ENCODE data around the gene DENND6A.

DENND6A gene

DNA sequence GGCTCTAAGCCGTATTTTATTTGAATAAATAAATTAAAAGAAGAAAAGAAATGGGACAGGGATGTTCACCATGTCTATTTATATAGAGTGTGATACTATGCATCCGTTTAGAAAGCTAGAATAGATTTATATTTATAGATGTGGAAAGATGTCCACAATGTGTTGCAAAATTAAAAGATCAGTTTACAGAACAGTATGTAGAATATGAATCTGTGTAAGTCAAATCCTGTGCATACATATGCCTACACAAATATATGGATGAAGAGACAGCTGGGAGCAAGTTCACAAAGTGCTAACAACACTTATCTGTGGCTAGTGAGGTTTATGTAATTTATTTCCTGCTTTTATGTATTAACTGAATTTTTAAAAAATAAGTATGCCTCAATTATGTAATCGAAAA, 37.8 kb upstream of the DENND6A start:
- H3K4me3 ChIP-seq (ENCODE audit: low read depth, low read length): no peak overlapping the region
- TF ChIP-seq, protein P1, sequence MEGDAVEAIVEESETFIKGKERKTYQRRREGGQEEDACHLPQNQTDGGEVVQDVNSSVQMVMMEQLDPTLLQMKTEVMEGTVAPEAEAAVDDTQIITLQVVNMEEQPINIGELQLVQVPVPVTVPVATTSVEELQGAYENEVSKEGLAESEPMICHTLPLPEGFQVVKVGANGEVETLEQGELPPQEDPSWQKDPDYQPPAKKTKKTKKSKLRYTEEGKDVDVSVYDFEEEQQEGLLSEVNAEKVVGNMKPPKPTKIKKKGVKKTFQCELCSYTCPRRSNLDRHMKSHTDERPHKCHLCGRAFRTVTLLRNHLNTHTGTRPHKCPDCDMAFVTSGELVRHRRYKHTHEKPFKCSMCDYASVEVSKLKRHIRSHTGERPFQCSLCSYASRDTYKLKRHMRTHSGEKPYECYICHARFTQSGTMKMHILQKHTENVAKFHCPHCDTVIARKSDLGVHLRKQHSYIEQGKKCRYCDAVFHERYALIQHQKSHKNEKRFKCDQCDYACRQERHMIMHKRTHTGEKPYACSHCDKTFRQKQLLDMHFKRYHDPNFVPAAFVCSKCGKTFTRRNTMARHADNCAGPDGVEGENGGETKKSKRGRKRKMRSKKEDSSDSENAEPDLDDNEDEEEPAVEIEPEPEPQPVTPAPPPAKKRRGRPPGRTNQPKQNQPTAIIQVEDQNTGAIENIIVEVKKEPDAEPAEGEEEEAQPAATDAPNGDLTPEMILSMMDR (IDR thresholded peaks at IDR 0.05; ENCODE audit: borderline replicate concordance, insufficient read depth, low read depth, low read length): no peak

DNA sequence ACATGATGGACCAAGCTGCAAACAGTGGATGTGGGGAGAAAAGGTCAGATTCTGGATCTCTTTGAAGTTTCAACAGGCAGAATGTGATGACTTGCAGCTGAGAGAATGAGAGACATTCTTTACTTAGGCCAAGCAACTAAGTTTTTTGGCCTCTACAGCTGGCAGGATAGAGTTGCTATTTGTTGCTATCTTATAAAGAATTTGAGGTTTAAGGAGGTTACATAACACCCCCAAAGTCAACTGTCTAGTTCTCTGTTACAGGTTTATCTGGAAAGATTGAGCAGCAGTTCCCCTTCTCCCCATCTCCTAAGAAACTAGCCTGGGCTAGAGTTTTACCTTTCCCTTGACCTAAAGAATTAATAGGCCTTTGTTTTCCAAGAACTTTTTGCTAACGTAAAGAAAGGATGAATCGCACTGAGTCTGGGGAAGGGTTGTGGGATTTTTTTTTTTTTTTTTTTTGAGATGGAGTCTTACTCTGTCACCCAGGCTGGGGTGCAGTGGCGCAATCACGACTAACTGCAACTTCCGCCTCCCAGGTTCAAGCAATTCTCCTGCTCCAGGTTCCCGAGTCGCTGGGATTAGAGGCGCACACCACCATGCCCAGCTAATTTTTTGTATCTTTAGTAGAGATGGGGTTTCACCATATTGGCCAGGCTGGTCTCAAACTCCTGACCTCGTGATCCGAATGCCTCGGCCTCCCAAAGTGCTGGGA, 36.6 kb upstream of the DENND6A start:
- TF ChIP-seq, protein P1 (IDR thresholded peaks at IDR 0.05; ENCODE audit: borderline replicate concordance, insufficient read depth, low read depth, low read length): no peak
- H3K4me3 ChIP-seq (ENCODE audit: low read depth, low read length): no peak overlapping the region

DNA sequence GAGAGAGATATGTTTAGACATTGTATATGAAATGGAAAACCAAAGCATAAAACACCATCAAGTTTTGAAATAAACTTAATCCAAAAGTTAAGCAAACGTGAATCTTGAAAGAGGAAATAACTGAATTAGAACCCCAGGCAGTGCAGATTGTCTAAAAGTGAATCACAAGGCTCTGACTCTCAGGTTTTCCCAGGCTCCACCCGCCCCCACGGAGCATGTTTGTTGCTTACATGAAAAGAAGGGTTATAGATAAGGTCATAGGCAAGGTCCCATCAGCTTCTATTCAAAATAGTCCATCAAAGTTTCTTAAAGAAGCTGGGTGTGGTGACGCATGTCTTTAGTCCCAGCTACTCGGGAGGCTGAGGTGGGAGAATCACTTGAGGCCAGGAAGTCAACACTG, 34.2 kb upstream of the DENND6A start:
- no peak overlapping the region for H3K4me3 ChIP-seq (ENCODE audit: low read depth, low read length)
- TF ChIP-seq, protein P1 (IDR thresholded peaks at IDR 0.05; ENCODE audit: borderline replicate concordance, insufficient read depth, low read depth, low read length): no peak

DNA sequence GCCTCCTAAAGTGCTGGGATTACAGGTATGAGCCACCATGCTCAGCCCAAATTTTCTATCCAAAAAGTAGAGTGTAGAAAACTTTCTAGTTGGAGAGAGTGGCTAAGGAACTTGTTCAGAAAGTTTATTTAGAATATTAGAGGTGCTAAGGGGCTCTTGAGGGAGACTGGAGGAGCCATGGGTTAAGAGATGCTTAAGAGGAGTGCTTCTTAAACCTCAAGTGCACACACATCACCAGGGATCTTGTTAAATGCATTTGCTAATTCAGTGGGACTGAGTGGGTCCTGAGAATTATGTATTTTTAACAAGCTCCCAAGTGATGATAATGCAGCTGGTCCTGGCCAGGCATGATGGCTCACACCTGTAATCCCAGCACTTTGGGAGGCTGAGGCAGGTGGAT, 33.5 kb upstream of the DENND6A start:
- TF ChIP-seq, protein P1 (IDR thresholded peaks at IDR 0.05; ENCODE audit: borderline replicate concordance, insufficient read depth, low read depth, low read length): no peak
- H3K4me3 ChIP-seq (ENCODE audit: low read depth, low read length): no peak overlapping the region

DNA sequence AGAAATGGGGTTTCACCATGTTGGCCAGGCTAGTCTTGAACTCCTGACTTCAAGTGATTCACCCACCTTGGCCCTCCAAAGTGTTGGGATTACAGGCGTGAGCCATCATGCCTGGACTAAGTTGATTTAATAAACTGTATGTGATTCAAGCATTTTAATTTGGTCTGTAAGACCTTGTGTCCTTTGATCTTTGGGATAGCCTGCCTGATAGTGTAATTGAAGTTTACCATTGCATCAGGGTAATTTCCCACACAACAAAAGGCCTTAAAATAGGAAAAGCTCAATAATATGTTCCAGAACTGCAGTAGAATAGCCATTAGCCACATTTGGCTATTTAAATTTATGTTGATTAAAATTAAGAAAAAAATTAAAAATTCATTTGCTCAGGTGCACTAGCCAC, 25.2 kb upstream of the DENND6A start:
- TF ChIP-seq, protein P1 (IDR thresholded peaks at IDR 0.05; ENCODE audit: borderline replicate concordance, insufficient read depth, low read depth, low read length): no peak

DNA sequence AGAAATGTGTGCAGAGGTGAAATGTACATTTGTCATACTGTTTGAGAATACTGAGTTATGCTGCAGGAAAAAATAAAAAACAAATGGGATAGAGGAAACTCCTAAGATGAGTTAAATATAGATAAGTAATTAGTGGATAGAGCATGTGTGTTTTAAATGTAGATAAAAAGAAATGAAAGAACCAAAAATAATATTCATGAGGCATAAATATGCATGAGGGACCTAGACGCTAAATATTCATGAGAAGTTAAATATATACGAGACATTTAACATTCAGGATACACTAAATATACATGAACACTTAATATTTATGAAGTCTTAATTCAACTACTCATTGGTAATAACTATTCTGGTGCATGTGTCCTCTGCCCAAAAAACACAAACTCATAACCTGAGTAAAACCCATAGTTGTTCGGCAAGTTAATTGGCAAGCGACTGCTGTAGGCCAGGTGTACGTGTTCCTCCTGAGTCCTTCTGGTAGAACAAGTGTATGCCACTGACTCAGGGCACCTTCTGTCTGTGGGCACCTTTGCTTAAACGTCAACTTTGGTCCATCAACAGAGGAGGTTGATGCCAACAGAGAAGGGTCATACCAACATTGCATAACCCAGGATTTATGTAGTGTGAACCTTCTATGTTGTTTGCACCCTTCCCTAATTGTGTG, 24.5 kb upstream of the DENND6A start:
- TF ChIP-seq, protein P1 (IDR thresholded peaks at IDR 0.05; ENCODE audit: borderline replicate concordance, insufficient read depth, low read depth, low read length): no peak
- no peak overlapping the region for H3K4me3 ChIP-seq (ENCODE audit: low read depth, low read length)

More for the DNA sequence above, 25.2 kb upstream of the DENND6A start:
- no peak overlapping the region for H3K4me3 ChIP-seq (ENCODE audit: low read depth, low read length)

DNA sequence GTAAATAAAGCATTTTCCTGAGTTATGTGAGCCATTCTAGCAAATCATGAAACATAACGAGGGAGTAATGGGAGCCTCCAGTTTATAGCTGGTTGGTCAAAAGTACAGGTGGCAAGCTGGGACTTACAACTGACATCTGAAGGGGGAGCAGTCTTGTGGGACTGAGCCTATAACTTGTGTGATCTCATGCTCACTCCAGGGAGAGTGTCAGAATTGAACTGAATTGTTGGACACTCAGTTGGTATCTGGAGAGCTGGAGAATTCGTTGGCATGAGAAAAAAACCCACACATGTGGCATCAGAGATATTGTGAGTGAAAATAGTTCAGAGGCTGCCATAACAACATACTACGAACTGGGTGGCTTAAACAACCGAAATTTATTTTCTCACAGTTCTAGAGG, 22.8 kb upstream of the DENND6A start:
- H3K4me3 ChIP-seq (ENCODE audit: low read depth, low read length): no peak overlapping the region
- TF ChIP-seq, protein P1 (IDR thresholded peaks at IDR 0.05; ENCODE audit: borderline replicate concordance, insufficient read depth, low read depth, low read length): no peak
